DND-41 (cell line): Measurements from ENCODE around the gene NRG2.

Experiments used
- EZH2 ChIP-seq: IDR thresholded peaks from 3 replicates; pipeline ENCODE4 v1.6.1; 2012; ENCODE audit warnings: borderline replicate concordance, low read depth, mild to moderate bottlenecking, moderate library complexity, low read length, inconsistent platforms; ENCODE audit not compliant: severe bottlenecking
- TF ChIP-seq, protein P1 (sequence below): IDR thresholded peaks from 2 replicates; pipeline ENCODE4 v1.5.1; 2012; ENCODE audit warnings: borderline replicate concordance, low read length, moderate library complexity, mild to moderate bottlenecking; ENCODE audit not compliant: poor library complexity, severe bottlenecking; ENCODE audit errors: extremely low read depth

DNA sequence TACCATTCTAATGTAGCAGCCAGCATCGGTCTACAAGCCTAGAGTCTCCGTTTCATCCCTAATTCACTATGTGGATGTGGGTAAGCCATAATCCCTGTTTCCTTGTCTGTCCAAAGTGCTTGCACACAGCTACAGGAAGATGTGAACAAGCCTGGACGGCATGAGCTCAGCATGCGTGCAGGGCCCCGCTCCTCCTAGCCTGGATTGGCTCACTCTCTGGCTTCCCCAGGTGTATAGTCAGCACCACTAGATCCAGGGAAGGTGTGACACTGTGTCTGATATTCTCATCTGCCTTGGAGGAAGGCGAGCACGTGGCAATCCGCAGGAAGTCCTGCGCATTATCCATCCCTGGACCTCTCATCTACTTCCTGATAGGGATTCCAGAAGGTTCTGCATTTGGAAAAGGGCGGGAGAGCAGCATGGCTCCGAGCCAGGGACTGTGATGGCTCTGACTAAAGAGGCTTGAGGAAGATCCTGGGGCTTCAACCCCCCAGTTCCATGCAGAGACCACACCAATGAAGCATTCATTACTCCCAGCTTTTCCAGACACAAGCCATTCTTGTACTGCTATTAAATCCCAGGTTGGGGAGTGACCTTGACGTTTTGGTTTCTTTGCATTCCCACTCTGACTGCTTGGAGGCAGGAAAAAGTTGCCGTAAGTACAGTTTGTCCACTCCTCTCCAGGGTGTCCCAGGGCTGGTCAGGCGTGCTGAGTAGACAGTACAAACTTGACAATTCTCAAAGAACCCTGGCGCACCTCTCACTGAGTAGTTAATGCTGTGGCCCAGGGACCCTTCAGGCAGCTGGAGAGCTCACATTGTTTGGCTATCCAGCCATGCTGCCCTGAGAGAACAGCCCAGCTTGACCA lies 181.8 kb downstream of the NRG2 start:
- TF ChIP-seq, protein P1, sequence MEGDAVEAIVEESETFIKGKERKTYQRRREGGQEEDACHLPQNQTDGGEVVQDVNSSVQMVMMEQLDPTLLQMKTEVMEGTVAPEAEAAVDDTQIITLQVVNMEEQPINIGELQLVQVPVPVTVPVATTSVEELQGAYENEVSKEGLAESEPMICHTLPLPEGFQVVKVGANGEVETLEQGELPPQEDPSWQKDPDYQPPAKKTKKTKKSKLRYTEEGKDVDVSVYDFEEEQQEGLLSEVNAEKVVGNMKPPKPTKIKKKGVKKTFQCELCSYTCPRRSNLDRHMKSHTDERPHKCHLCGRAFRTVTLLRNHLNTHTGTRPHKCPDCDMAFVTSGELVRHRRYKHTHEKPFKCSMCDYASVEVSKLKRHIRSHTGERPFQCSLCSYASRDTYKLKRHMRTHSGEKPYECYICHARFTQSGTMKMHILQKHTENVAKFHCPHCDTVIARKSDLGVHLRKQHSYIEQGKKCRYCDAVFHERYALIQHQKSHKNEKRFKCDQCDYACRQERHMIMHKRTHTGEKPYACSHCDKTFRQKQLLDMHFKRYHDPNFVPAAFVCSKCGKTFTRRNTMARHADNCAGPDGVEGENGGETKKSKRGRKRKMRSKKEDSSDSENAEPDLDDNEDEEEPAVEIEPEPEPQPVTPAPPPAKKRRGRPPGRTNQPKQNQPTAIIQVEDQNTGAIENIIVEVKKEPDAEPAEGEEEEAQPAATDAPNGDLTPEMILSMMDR: no peak
- no peak for TF ChIP-seq EZH2
